RWPE1 (cell line): ENCODE measurements around the gene TDRD7.

ENCODE experiments used
- CTCF ChIA-PET: fragments of 350-600 bp; sonication (Branson Sonifier 250); formaldehyde crosslinking; extraction: SDS; loops from one replicate; lab custom pipeline; 2021; lab: Yijun Ruan, JAX
- POLR2A ChIA-PET: fragments of 400-600 bp; formaldehyde crosslinking; extraction: SDS; loops from one replicate; lab custom pipeline; 2020; ENCODE audit warnings: antibody characterized with exemption; ENCODE audit not compliant: low non-redundant PET; lab: Yijun Ruan, JAX
- DNase-seq: peaks from one replicate; pipeline ENCODE4 v3.0.0; 2012; ENCODE audit warnings: low spot score
- H3K27ac ChIP-seq: fragments of 450-650 bp; 2 replicates; pipeline ENCODE4 v1.5.1; 2017
- TF ChIP-seq, protein P1 (sequence below): fragments of 450-650 bp; conservative IDR thresholded peaks from 2 replicates; pipeline ENCODE4 v1.5.1; 2017; ENCODE audit warnings: low read depth, mild to moderate bottlenecking

TDRD7 gene

DNA sequence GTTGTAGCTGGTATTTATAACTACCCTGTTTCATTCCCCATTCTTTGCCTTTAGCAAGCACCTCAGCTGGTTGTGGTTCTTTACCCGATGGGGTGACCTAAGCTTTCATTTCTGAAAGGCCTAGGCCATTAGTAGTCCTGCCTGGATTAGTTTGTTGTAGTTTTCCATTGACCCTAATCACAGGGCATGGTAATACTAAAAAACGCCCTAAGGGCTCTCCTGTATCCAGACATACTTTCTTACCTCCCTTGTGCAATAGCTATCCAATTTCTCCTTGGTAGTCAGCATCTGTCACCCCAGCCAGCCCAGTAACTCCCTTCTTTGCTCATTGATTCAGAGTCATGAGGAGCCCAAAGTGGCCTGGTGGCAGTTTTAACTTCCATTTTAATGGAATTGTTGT, 113.6 kb downstream of the TDRD7 start:
- peak; percentile 80 for DNase-seq
- TF ChIP-seq, protein P1, sequence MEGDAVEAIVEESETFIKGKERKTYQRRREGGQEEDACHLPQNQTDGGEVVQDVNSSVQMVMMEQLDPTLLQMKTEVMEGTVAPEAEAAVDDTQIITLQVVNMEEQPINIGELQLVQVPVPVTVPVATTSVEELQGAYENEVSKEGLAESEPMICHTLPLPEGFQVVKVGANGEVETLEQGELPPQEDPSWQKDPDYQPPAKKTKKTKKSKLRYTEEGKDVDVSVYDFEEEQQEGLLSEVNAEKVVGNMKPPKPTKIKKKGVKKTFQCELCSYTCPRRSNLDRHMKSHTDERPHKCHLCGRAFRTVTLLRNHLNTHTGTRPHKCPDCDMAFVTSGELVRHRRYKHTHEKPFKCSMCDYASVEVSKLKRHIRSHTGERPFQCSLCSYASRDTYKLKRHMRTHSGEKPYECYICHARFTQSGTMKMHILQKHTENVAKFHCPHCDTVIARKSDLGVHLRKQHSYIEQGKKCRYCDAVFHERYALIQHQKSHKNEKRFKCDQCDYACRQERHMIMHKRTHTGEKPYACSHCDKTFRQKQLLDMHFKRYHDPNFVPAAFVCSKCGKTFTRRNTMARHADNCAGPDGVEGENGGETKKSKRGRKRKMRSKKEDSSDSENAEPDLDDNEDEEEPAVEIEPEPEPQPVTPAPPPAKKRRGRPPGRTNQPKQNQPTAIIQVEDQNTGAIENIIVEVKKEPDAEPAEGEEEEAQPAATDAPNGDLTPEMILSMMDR, result no peak
- POLR2A ChIA-PET, result no interaction called here
- CTCF ChIA-PET, result interaction anchor here (0.6 to 1.1 kb wide), 4 partner anchors 39 to 668 kb away, joined by 3 to 4 read pairs (median 3); no protein-coding TSS in a partner anchor
- H3K27ac ChIP-seq, result no peak overlapping the region

GRCh38 chr9:97526895-97527575, 115.1 kb downstream of the TDRD7 start:
- H3K27ac ChIP-seq, result no peak overlapping the region
- ChIA-PET CTCF (interaction anchor here (0.8 kb wide), 1 partner anchor 11 kb away, joined by 3 read pairs; no protein-coding TSS in a partner anchor), POLR2A (no interaction called here)
- no peak for DNase-seq
- TF ChIP-seq, protein P1, result no peak

- H3K27ac ChIP-seq, result no peak overlapping the region
- CTCF ChIA-PET, result interaction anchor here (0.6 to 0.7 kb wide), 2 partner anchors 55 to 71 kb away, joined by 4 read pairs; no protein-coding TSS in a partner anchor
- POLR2A ChIA-PET, result no interaction called here
- TF ChIP-seq, protein P1, result no peak
- no peak for DNase-seq
These were observed 116.0 kb downstream of the TDRD7 start for GRCh38 chr9:97527626-97528528.

GRCh38 chr9:97528529-97529230, 116.8 kb downstream of the TDRD7 start:
- POLR2A ChIA-PET, result no interaction called here
- no peak overlapping the region for H3K27ac ChIP-seq
- TF ChIP-seq, protein P1, result no peak
- CTCF ChIA-PET, result interaction anchor here (0.6 to 0.7 kb wide), 2 partner anchors 70 to 72 kb away, joined by 3 to 4 read pairs; no protein-coding TSS in a partner anchor
- no peak for DNase-seq

- ChIA-PET POLR2A (no interaction called here), CTCF (interaction anchor here (0.6 to 0.7 kb wide), 2 partner anchors 61 to 69 kb away, joined by 3 read pairs; no protein-coding TSS in a partner anchor)
- TF ChIP-seq, protein P1, result no peak
- DNase-seq, result no peak
- H3K27ac ChIP-seq, result no peak overlapping the region
These were observed 117.6 kb downstream of the TDRD7 start for GRCh38 chr9:97529363-97530076.
